ENCODE data around the gene KRTAP10-11. TPM values are rescaled to one million over a fixed set of nuclear protein-coding genes. Genes with fewer than 3 reads are reported as not detected.

KRTAP10-11 gene
- total RNA-seq, 4 donors from 2014 or later: not detected

DNA sequence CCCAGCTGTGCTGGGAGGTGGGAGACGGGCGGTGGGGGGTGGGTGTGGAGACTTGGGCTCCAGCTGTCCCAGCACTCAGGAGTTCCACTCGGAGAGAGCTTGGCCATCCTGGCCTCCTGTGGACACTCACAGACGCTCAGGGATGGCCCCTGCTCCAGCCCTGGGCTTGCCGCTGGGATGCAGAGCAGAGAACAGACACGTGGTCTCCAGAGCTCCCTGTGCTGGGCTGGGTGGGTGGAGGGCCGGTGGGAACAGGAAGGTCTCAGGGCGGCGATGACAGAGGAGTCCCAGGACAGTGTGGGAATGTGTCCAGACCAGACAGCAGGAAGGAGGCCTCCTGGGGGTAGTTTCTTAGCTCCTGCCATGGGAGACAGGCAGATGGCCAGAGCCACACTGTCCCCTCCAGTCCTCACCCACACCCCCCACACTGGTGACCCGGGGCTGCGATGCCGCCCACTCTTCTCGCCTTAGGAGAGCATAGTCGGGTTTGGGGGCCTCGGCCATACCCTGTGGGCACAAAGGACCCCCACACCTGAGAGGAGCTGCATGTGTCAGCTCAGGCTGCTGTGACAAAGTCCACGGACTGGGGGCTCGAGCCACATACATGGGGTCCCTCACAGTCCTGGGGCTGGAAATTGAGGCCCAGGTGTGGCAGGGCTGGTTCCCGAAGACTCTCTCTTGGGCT is 17.4 kb upstream of the KRTAP10-11 start:
- TF ChIP-seq, protein P1, sequence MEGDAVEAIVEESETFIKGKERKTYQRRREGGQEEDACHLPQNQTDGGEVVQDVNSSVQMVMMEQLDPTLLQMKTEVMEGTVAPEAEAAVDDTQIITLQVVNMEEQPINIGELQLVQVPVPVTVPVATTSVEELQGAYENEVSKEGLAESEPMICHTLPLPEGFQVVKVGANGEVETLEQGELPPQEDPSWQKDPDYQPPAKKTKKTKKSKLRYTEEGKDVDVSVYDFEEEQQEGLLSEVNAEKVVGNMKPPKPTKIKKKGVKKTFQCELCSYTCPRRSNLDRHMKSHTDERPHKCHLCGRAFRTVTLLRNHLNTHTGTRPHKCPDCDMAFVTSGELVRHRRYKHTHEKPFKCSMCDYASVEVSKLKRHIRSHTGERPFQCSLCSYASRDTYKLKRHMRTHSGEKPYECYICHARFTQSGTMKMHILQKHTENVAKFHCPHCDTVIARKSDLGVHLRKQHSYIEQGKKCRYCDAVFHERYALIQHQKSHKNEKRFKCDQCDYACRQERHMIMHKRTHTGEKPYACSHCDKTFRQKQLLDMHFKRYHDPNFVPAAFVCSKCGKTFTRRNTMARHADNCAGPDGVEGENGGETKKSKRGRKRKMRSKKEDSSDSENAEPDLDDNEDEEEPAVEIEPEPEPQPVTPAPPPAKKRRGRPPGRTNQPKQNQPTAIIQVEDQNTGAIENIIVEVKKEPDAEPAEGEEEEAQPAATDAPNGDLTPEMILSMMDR (IDR thresholded peaks at IDR 0.05; ENCODE audit: low read depth): no peak

DNA sequence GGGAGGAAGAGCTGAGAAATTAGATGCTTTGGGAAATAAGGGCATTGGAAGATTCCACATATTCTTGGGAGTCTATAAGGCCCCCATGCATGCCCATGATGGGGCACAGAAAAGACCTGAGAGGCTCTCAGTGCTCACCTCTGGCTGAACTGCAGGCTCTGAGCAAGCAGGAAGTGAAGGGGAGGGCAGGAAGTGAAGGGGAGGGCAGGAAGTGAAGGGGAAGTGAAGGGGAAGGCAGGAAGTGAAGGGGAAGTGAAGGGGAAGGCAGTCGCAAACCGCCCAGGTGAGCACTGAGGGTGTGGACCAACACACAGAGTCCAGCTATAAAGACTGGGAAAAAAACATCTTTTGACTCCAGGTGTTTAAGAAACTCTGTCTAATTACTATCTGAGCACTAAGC is 15.8 kb upstream of the KRTAP10-11 start:
- TF ChIP-seq, protein P1 (IDR thresholded peaks at IDR 0.05; ENCODE audit: low read depth): no peak

DNA sequence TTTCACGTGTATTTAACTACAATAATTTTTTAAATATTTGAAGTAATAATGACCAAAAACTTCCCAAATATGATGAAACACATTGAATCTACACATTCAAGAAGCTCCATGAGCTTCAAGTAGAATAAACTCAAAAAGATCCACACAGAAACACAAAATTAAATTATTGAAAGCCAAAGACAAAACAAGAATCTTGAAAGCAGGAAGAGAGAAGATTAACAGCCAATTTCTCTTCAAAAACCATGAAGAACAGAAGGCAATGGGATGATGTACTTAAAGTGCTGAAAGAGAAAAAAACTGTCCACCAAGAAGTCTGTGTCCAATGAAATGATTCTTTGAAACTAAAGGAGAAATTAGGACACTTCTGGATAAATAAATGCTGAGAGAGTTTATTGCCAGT is 14.1 kb upstream of the KRTAP10-11 start:
- TF ChIP-seq, protein P1 (IDR thresholded peaks at IDR 0.05; ENCODE audit: low read depth): no peak

DNA sequence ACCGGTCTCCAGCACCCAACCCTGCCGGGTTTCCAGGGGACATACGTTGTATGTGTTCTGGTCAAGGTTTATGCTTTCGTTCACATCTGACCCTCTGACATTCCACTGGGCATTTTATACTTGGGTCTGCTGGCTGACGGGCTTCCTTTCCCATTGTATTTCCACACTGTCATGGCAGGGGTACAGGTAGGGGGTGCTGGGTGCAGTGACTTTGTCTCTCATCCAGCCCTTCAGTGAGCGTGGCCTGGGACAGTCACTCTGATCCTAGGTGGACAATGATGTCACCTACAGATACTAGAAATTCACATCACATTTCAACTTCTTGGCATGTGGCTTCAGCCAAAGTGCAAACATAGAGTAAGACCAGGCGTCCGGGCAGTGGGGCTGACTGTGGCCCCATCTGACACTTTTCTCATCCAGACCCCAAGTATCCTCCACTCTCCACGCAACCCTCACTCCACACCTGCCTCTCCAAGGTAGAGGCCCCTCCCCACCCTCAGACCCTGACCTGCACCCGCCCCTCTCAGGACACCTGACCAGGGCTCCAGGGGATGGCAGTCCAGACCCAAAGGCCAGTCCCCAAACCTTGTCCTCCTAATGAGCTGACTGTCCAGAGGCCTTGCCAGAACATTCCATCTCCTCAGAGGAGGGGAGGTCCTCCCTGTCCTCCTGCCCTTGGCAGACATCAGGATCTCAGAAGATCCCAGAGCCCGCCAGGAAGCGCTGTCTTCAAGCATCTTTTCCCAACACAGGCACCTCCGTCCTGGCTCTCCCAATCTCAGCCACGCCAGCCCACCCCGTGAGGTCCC is 9.8 kb upstream of the KRTAP10-11 start:
- TF ChIP-seq, protein P1 (IDR thresholded peaks at IDR 0.05; ENCODE audit: low read depth): no peak

DNA sequence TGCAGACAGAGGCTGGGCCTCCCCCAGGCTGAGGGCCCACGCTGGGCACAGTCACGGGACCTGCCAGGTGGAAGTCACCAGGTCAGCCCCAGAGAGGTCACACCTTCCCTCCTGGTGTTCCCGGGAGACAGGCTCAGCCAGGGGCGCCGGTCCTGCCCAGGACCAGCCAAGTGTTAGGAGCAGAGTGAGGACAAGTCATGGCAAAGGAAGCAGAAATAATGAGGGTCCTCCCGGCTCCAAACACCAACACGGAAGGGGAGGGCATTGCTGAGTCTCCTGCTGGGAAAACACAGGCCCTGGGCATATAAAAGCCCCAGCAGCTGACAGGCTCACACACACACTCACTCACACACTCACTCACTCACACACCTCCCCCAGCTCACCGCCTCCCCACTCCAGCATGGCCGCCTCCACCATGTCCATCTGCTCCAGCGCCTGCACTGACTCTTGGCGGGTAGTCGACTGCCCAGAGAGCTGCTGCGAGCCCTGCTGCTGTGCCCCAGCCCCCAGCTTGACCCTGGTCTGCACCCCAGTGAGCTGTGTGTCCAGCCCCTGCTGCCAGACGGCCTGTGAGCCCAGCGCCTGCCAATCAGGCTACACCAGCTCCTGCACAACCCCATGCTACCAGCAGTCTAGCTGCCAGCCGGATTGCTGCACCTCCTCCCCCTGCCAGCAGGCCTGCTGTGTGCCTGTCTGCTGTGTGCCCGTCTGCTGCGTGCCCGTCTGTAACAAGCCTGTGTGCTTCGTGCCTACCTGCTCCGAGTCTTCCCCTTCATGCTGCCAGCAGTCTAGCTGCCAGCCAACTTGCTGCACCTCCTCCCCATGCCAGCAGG is 9.0 kb upstream of the KRTAP10-11 start, which contains the start of gene KRTAP10-10:
TSS of gene KRTAP10-10 (plus strand) at position 339 of the 833 bp plus-strand sequence. CDS start at position 401, 62 bp downstream.
- TF ChIP-seq, protein P1 (IDR thresholded peaks at IDR 0.05; ENCODE audit: low read depth): no peak

DNA sequence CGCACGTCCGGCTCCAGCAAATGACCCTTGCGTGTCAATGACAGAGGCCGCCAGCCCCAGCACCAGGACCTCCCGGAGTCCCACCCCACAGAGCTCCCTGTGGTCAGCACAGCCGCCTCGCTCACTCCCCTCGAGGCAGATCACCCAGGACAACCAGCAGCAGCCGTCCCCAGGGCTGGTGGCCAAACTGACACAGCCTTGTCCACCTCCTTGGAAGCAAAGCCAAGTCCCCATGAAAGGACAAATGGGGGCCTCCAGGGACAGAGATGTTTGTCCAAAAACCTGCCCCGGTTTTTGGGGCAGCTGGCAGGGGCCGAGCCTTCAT is 6.9 kb upstream of the KRTAP10-11 start:
- TF ChIP-seq, protein P1 (IDR thresholded peaks at IDR 0.05; ENCODE audit: low read depth): no peak

DNA sequence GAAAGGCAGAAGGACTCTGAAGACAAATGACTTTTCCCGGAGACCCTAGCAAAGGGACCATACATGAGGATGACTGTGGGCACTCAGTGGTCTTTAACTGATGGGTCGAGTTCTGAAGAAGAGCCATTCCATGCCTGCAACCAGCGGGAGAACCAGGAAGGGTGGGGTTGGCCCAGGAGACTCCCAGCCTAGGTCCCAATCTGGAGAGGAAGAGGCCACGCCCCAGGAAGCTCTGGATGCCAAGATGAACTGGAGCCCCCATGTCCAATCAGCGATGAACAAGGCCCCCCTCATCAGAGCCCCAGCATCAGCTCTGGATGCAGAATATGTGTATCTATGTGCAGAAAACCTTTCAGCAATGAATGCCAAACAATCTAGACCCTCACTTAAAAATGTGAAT is 5.5 kb upstream of the KRTAP10-11 start:
- TF ChIP-seq, protein P1 (IDR thresholded peaks at IDR 0.05; ENCODE audit: low read depth): no peak

Measured in subcutaneous adipose tissue (tissue), 4 donors.